K562 (cell line): ENCODE measurements around the gene DNAJC17. TPM values are rescaled to one million over a fixed set of nuclear protein-coding genes. Genes with fewer than 3 reads are reported as not detected.

Experiments
- ATAC-seq: fragments of 200-7000 bp; cut with Tn5 transposase; 3 replicates; pipeline ENCODE4 v1.9.1; 2020; ENCODE audit warnings: moderate library complexity
- BruUV-seq: library from RNA; stranded (reverse); fragments of 400-500 nt; replicated peaks from 2 replicates; lab custom pipeline; 2021; lab: Mats Ljungman, UMichigan
- CTCF ChIA-PET: fragments of 300-600 bp; formaldehyde crosslinking; extraction: SDS; loops from one replicate; lab custom pipeline; 2021; ENCODE audit warnings: low intra/inter-chr PET ratio; lab: Yijun Ruan, JAX
- POLR2A ChIA-PET: fragments of 300-600, 350-650 bp; sonication (Branson Sonifier 250); formaldehyde crosslinking; extraction: SDS; loops from one replicate; lab custom pipeline; 2021; ENCODE audit warnings: antibody characterized with exemption, inconsistent platforms; lab: Yijun Ruan, JAX
- DNase-seq, 4 experiments: peaks; one replicate each; pipeline versions ENCODE4 v3.0.0 to v3.0.0-alpha.2; 2011 to 2018; ENCODE audit warnings: low spot score in 3 of 4, mixed read lengths in 3 of 4; ENCODE audit errors: extremely low read depth in 1 of 4
- FAIRE-seq: peaks from 2 replicates; lab custom pipeline; 2011; peaks lifted over from hg19 to GRCh38; lab: Jason Lieb, UNC
- H2AFZ ChIP-seq: 2 replicates; pipeline ENCODE4 v1.6.0; 2011; ENCODE audit warnings: low read depth, low read length, control low read depth, inconsistent platforms
- H3K27ac ChIP-seq: fragments of 200-600 bp; 3 replicates; pipeline ENCODE4 v1.8.0; 2011; ENCODE audit warnings: low read depth, mild to moderate bottlenecking, control low read depth, inconsistent platforms, low read length, moderate library complexity, mixed read lengths; ENCODE audit errors: extremely low read depth
- H3K27me3 ChIP-seq, 2 experiments: fragments of 300-600 bp in 1 of 2; 2 replicates in 1 of 2; 3 replicates in 1 of 2; pipeline versions ENCODE4 v1.6.0 to v1.8.0; 2011; ENCODE audit warnings: inconsistent platforms in 2 of 2, low read length in 2 of 2, mild to moderate bottlenecking in 1 of 2, mixed read lengths in 1 of 2, moderate library complexity in 1 of 2; ENCODE audit not compliant: control insufficient read depth in 2 of 2, insufficient read depth in 2 of 2
- H3K36me3 ChIP-seq: fragments of 300-600 bp; 3 replicates; pipeline ENCODE4 v1.8.0; 2011; ENCODE audit warnings: mild to moderate bottlenecking, low read length, inconsistent platforms; ENCODE audit not compliant: control insufficient read depth, insufficient read depth
- H3K4me1 ChIP-seq, 2 experiments: fragments of 200-600 bp in 1 of 2; replicated peaks in 1 of 2; 2 replicates in 1 of 2; 3 replicates in 1 of 2; pipeline versions ENCODE4 v1.5.1 to v1.8.0; 2011; ENCODE audit warnings: inconsistent platforms in 2 of 2, low read length in 2 of 2, mild to moderate bottlenecking in 1 of 2, mixed read lengths in 1 of 2, moderate library complexity in 1 of 2; ENCODE audit not compliant: control insufficient read depth in 2 of 2, insufficient read depth in 2 of 2
- H3K4me2 ChIP-seq: 2 replicates; pipeline ENCODE4 v1.6.1; 2011; ENCODE audit warnings: low read length, control low read depth, inconsistent platforms, mixed read lengths; ENCODE audit not compliant: insufficient read depth
- H3K4me3 ChIP-seq: fragments of 200-600 bp; sonication (generic), shearing (Covaris generic); 2 replicates; pipeline ENCODE4 v1.5.1; 2016; ENCODE audit warnings: control low read depth, inconsistent platforms
- H3K79me2 ChIP-seq: fragments of 200-600 bp; 3 replicates; pipeline ENCODE4 v1.8.0; 2011; ENCODE audit warnings: low read length, inconsistent platforms; ENCODE audit not compliant: control insufficient read depth, insufficient read depth
- H3K9ac ChIP-seq, 2 experiments: 2 replicates each; pipeline versions ENCODE4 v1.6.0 to v1.6.1; 2011; ENCODE audit warnings: low read depth in 2 of 2, low read length in 2 of 2, control low read depth in 1 of 2, inconsistent platforms in 1 of 2, mild to moderate bottlenecking in 1 of 2, mixed read lengths in 1 of 2; ENCODE audit not compliant: insufficient read depth in 1 of 2
- H3K9me1 ChIP-seq: one replicate; pipeline ENCODE4 v1.6.0; 2011; ENCODE audit warnings: inconsistent platforms, mild to moderate bottlenecking, low read length, moderate library complexity; ENCODE audit not compliant: control insufficient read depth, insufficient read depth
- H3K9me3 ChIP-seq: replicated peaks from 2 replicates; pipeline ENCODE4 v1.5.1; 2011; ENCODE audit warnings: low read depth, low read length, inconsistent platforms; ENCODE audit not compliant: control insufficient read depth, insufficient read depth
- H4K20me1 ChIP-seq: replicated peaks from 2 replicates; pipeline ENCODE4 v1.6.1; 2011; ENCODE audit warnings: low read length, inconsistent platforms, mixed read lengths; ENCODE audit not compliant: control insufficient read depth, insufficient read depth
- CTBP1 ChIP-seq: fragments of 450-650 bp; IDR thresholded peaks from 2 replicates; pipeline ENCODE4 v1.6.1; 2016; ENCODE audit warnings: borderline replicate concordance
- FOXP1 ChIP-seq: sonication (generic); formaldehyde crosslinking; IDR thresholded peaks from 2 replicates; pipeline ENCODE4 v1.8.0; 2022; ENCODE audit warnings: mild to moderate bottlenecking, missing genetic modification reagents
- HEY1 ChIP-seq: fragments of 250-450 bp; sonication (Bioruptor Pico); IDR thresholded peaks from 2 replicates; pipeline ENCODE4 v1.5.0; 2020; ENCODE audit warnings: mild to moderate bottlenecking, moderate library complexity, borderline replicate concordance
- NFIC ChIP-seq: fragments of 450-650 bp; IDR thresholded peaks from 2 replicates; pipeline ENCODE4 v1.6.1; 2017; ENCODE audit warnings: mild to moderate bottlenecking, inconsistent platforms
- POU5F1 ChIP-seq: fragments of 150-350 bp; IDR thresholded peaks from 2 replicates; pipeline ENCODE4 v1.6.1; 2014; ENCODE audit warnings: borderline replicate concordance, low read length, low read depth, mild to moderate bottlenecking; ENCODE audit not compliant: partially characterized antibody
- RBM15 ChIP-seq: fragments of 200-400 bp; formaldehyde crosslinking; IDR thresholded peaks from 2 replicates; pipeline ENCODE4 v1.6.1; 2018; ENCODE audit warnings: mild to moderate bottlenecking, low read length, moderate library complexity; ENCODE audit not compliant: insufficient read depth
- ZNF140 ChIP-seq: fragments of 250-450 bp; sonication (Bioruptor Pico); IDR thresholded peaks from 2 replicates; pipeline ENCODE4 v1.8.0; 2021; ENCODE audit warnings: moderate library complexity, mild to moderate bottlenecking, inconsistent platforms
- ZNF561 ChIP-seq: fragments of 450-650 bp; formaldehyde crosslinking; conservative IDR thresholded peaks from 2 replicates; pipeline ENCODE4 v1.4.0; 2020; ENCODE audit warnings: mild to moderate bottlenecking, moderate library complexity
- ZNF717 ChIP-seq: fragments of 250-450 bp; sonication (Bioruptor Pico); IDR thresholded peaks from 2 replicates; pipeline ENCODE4 v1.5.0; 2021
- WGBS: fragments of 100-300 bp; shearing (Covaris generic); methylation state at CpG from one replicate; pipeline ENCODE4 v1.1.6; 2016; ENCODE audit warnings: low coverage, mixed read lengths; ENCODE audit not compliant: insufficient coverage; ENCODE audit errors: missing lambda C conversion rate; 5-methylcytosine and 5-hydroxymethylcytosine counted together
- in situ Hi-C: fragments of 300-500 bp; cut with MboI; formaldehyde crosslinking; loops from 4 replicates; pipeline ENCODE4 v1.15.0; 2018; ENCODE audit warnings: inconsistent platforms, mixed read lengths
- intact Hi-C: fragments of 100-400 bp; cut with micrococcal nuclease; formaldehyde crosslinking; loops from 2 replicates; pipeline ENCODE4 v1.14.2; 2022
- polyA plus RNA-seq, 8 experiments: library from polyadenylated mRNA; depleted of rRNA in 4 of 8; stranded (reverse) in 5 of 8; unstranded in 3 of 8; fragments of >200 nt; fragmentation: Nextera tagmentation in 2 of 8; fragmentation: Illumina TruSeq in 1 of 8; extraction: Ambion mirVana in 2 of 8; extraction: Trizol in 1 of 8; gene quantifications; 2 replicates each; pipeline versions ENCODE4 v1.2.1 to v1.2.3, GENCODE V29; 2011 to 2014; ENCODE audit warnings: inconsistent platforms in 1 of 8, missing spikeins in 1 of 8
- total RNA-seq, 7 experiments: library from RNA; depleted of rRNA in 6 of 7; stranded (reverse); fragments of >200 nt in 6 of 7; fragmentation: Illumina TruSeq in 2 of 7; extraction: Trizol in 2 of 7; gene quantifications; 2 replicates each; pipeline versions ENCODE4 v1.2.1 to v1.2.3, GENCODE V29; 2011 to 2021; ENCODE audit warnings: low replicate concordance in 1 of 7
- TF ChIP-seq, protein P1 (sequence below): fragments of 450-650 bp; conservative IDR thresholded peaks from 2 replicates; pipeline ENCODE4 v1.6.1; 2016; ENCODE audit warnings: missing genetic modification characterization, low read depth, mild to moderate bottlenecking, missing compliant biosample characterization, moderate library complexity
- TF ChIP-seq, protein P2 (sequence below): fragments of 250-450 bp; sonication (Bioruptor Pico); IDR thresholded peaks from 2 replicates; pipeline ENCODE4 v1.8.0; 2021; ENCODE audit warnings: moderate library complexity, mild to moderate bottlenecking, inconsistent platforms

The DNAJC17 gene
- total and polyA plus RNA-seq, 9 of the 15 experiments (the other 6 are each of a cell fraction or from before 2014, with no cell fraction given) = 2.4 to 79.4 (median 44.2) TPM

DNA sequence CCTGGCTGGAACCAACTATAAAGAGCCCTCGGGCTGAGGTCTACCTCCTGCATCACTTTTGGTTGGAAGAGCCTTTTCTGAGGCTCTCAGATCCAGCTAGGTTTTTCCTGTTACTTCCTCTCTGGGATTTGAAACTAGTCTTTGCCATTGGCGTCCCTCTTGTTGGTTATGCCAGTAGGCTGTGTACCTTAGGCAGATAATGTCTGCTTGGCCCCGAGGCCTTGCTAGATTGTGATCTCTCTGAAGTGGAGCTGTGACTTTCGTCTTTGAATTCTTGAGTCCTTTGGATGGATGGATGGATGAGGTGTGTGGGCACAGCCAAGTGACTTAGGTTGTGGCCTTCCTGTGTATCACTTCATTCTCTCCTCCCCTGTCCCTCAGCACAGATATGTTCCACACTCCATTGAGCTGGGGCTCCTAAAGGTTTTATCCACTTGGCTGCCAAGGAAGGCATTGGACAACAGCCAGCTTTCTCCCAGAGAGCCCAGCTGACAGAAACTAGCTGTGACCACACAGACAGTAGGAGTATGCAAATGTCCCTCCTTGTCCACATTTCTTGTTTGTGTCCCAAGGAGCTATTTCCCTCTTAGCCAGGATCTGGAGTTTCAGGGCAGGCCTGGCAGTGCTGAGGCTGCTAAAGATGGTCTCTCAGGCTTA lies 7.9 kb upstream of the DNAJC17 start:
- H4K20me1 ChIP-seq = no peaks in the 10 kb centered on the region
- in situ Hi-C loops = no loop called here
- ChIA-PET CTCF (no interaction called here), POLR2A (interaction anchor here (0.5 to 2.6 kb wide), 6 partner anchors 8 to 32 kb away, joined by 3 to 12 read pairs (median 4); partner anchors contain the start of genes DNAJC17, PPP1R14D and ZFYVE19)
- no peak overlapping the region for H2AFZ ChIP-seq
- peaks cover 22% of the 10 kb centered on the region for H3K36me3 ChIP-seq
- no peak overlapping the region for H3K9ac ChIP-seq
- ATAC-seq (no peak), DNase-seq (no peak), FAIRE-seq (peak; percentile 40)
- intact Hi-C loops = no loop called here
- H3K9me1 ChIP-seq = no peaks in the 10 kb centered on the region
- WGBS = 26% methylated on average over 4 of the region's 4 CpGs
- no peaks in the 10 kb centered on the region for H3K79me2 ChIP-seq
- no peaks in the 10 kb centered on the region for H3K9me3 ChIP-seq
- BruUV-seq = no TSS peak
- TF ChIP-seq HEY1 (no peak), NFIC (peak; percentile 61)
- no peak overlapping the region for H3K4me3 ChIP-seq
- H3K27me3 ChIP-seq = no peaks in the 10 kb centered on the region
- H3K4me1 ChIP-seq = peaks cover 5 to 12% of the 10 kb centered on the region in 2 experiments; a peak in 4 of 5 replicates
- H3K27ac ChIP-seq = no peak overlapping the region
- no peak overlapping the region for H3K4me2 ChIP-seq

DNA sequence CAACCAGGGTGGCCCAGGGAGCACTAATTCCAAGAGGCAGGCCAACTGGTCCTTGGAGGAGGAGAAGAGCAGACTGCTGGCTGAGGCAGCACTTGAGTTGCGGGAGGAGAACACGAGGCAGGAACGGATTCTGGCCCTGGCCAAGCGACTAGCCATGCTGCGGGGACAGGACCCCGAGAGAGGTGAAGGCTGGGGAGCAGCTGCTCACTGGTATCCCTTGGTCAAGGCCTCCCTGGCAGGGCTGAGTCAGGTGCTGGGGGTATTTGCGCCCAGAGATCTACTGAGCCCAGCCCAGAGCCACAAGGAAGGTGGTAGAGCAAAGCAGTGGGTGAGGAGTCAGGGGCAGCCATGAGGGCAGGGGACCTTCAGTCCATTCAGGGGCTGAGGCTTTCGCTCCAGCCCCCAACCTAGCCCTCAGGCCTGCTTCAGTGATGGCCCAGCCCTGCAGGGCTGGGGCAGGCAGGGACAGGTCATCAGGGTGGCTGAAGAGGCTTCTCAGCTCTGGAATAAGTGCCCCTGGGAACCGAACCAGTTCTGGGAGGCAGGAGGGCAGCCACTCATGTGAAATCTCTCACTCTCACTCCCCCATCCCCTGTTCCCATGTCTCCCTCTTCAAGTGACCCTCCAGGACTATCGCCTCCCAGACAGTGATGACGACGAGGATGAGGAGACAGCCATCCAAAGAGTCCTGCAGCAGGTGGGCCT lies 5.6 kb upstream of the DNAJC17 start:
- ATAC-seq (no peak), FAIRE-seq (no peak), DNase-seq (no peak)
- no peaks in the 10 kb centered on the region for H3K9me1 ChIP-seq
- peak overlapping the region in 1 of 2 experiments; percentile 31; a peak in 2 of 4 replicates for H3K9ac ChIP-seq
- no peaks in the 10 kb centered on the region for H3K9me3 ChIP-seq
- BruUV-seq = no TSS peak
- H4K20me1 ChIP-seq = no peaks in the 10 kb centered on the region
- intact Hi-C loops = no loop called here
- H3K27me3 ChIP-seq = no peaks in the 10 kb centered on the region
- no peak overlapping the region for H3K4me3 ChIP-seq
- H3K4me1 ChIP-seq = peaks cover 8 to 22% of the 10 kb centered on the region in 2 experiments
- H3K27ac ChIP-seq = no peak overlapping the region
- ChIA-PET CTCF (no interaction called here), POLR2A (interaction anchor here (0.5 kb wide), 1 partner anchor 24 kb away, joined by 3 read pairs; no protein-coding TSS in a partner anchor)
- H3K36me3 ChIP-seq = peaks cover 26% of the 10 kb centered on the region
- WGBS = 80% methylated on average over 12 of the region's 12 CpGs
- peaks cover under 1% of the 10 kb centered on the region; the same call in 1 of the 3 replicates for H3K79me2 ChIP-seq
- no peak overlapping the region for H2AFZ ChIP-seq
- H3K4me2 ChIP-seq = no peak overlapping the region
- in situ Hi-C loops = no loop called here
- TF ChIP-seq ZNF717 (CRISPR knock-in tag) (no peak), ZNF561 (CRISPR knock-in tag) (no peak), POU5F1 (no peak), CTBP1 (no peak), FOXP1 (CRISPR knock-in tag) (no peak), ZNF140 (CRISPR knock-in tag) (no peak), RBM15 (no peak)
- TF ChIP-seq, protein P1, sequence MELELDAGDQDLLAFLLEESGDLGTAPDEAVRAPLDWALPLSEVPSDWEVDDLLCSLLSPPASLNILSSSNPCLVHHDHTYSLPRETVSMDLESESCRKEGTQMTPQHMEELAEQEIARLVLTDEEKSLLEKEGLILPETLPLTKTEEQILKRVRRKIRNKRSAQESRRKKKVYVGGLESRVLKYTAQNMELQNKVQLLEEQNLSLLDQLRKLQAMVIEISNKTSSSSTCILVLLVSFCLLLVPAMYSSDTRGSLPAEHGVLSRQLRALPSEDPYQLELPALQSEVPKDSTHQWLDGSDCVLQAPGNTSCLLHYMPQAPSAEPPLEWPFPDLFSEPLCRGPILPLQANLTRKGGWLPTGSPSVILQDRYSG (tag) = no peak
- TF ChIP-seq, protein P2, sequence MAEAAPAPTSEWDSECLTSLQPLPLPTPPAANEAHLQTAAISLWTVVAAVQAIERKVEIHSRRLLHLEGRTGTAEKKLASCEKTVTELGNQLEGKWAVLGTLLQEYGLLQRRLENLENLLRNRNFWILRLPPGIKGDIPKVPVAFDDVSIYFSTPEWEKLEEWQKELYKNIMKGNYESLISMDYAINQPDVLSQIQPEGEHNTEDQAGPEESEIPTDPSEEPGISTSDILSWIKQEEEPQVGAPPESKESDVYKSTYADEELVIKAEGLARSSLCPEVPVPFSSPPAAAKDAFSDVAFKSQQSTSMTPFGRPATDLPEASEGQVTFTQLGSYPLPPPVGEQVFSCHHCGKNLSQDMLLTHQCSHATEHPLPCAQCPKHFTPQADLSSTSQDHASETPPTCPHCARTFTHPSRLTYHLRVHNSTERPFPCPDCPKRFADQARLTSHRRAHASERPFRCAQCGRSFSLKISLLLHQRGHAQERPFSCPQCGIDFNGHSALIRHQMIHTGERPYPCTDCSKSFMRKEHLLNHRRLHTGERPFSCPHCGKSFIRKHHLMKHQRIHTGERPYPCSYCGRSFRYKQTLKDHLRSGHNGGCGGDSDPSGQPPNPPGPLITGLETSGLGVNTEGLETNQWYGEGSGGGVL = no peak
